ENCODE measurements around the gene ZNF446.
A peak's percentile ranks its signal among the peaks of the same experiment; 100 is the strongest.

The ZNF446 gene

DNA sequence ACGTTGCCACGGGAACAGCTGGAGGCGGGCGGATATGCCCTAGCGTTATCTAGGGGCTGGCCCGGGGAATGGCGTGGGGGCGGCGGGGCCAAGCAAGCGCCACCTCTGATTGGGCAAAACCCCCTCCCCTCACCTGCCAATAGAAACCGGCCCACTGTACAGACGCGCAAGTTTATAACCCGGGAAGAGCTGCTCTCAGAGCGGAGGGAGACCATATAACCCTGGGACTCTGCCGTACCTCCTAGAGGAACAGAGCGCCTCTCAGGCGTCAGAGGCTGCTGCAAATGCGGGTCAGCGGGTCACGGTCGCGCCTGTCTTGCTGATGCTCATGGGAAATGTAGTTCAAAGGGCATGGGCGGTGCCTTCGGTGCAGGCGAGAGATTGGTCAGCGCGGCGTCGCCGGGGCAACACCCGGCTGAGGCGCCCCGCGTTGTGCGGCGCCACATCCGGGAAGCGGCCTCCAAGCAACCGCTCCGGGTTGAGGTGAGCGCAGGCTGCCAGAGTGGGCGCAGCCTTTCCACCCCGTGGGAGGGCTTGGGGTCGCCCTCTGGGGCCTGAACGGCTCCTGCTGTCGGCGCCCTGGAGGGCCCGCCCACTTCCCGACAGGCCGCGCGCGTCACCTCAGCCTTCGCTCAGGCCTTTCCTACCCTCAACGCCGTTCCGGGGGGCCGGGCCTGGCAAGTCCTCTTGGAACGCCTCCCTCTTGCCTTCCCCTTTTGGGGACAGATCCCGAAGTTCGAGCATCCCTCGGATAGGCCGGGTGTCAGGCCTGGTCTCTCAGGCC lies at the start of gene ZNF446:
ZNF446 (plus strand) TSS at position 639 of the 784 bp plus-strand sequence. CDS start 867 bp downstream, outside the sequence.
- ChIA-PET CTCF (interaction anchor here (2.3 kb wide), 1 partner anchor 43 kb away, joined by 7 read pairs; the partner anchor contains the start of gene ZBTB45), POLR2A (interaction anchor here (0.5 to 1.9 kb wide), 6 partner anchors 9 to 812 kb away, joined by 3 to 4 read pairs (median 3); partner anchors contain the start of genes ZBTB45 and ZNF324)
- DNase-seq (ENCODE audit: low read depth, low spot score) = peak; percentile 59
- H3K4me3 ChIP-seq (ENCODE audit: low read depth, low read length) = peak within 1 kb of the TSS; percentile 74
- TF ChIP-seq, protein P1, sequence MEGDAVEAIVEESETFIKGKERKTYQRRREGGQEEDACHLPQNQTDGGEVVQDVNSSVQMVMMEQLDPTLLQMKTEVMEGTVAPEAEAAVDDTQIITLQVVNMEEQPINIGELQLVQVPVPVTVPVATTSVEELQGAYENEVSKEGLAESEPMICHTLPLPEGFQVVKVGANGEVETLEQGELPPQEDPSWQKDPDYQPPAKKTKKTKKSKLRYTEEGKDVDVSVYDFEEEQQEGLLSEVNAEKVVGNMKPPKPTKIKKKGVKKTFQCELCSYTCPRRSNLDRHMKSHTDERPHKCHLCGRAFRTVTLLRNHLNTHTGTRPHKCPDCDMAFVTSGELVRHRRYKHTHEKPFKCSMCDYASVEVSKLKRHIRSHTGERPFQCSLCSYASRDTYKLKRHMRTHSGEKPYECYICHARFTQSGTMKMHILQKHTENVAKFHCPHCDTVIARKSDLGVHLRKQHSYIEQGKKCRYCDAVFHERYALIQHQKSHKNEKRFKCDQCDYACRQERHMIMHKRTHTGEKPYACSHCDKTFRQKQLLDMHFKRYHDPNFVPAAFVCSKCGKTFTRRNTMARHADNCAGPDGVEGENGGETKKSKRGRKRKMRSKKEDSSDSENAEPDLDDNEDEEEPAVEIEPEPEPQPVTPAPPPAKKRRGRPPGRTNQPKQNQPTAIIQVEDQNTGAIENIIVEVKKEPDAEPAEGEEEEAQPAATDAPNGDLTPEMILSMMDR (IDR thresholded peaks at IDR 0.05; ENCODE audit: insufficient read depth, low read length, missing control alignments) = no peak

DNA sequence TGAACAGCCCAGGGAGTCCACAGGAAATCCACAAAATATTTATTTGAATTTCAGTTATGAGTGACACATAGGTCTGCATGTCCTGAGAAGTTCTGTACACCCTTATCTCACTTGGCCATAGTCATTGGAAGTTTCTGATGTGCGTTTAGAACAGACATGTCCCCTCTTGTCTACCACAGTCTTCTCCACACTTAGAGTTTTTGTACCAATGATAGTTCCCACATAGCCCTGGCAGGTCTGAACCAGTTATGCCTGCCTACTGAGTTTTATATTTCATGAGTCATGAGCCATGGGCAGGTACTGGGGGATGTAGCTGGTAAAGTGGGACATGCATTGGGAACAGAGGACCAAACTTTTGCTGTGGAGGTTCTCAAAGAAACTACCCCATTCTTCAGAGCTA lies 47.5 kb upstream of the ZNF446 start:
- no peak for DNase-seq (ENCODE audit: low read depth, low spot score)
- ChIA-PET POLR2A (no interaction called here), CTCF (no interaction called here)

DNA sequence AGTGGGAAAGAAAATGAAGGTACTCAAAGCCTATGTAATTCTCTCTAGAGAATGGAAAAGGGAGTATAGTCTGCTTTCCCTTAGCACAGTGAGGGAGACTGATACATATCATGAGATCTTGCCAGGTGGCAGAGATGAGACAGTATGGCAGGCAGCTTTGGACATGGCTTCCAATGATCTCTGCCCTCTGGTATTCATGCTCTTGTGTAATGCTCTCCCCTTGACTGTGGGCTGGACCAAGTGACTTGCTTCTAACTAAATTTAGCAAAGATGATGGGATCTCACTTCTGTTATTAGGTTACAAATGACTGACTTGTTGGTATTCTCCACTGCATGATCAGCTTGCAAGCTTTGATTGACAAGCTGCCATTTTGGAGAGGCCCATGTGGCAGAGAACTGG lies 46.4 kb upstream of the ZNF446 start:
- no peak for DNase-seq (ENCODE audit: low read depth, low spot score)
- no peak overlapping the region for H3K4me3 ChIP-seq (ENCODE audit: low read depth, low read length)
- ChIA-PET CTCF (interaction anchor here (1.1 kb wide), 1 partner anchor 21 kb away, joined by 3 read pairs; no protein-coding TSS in a partner anchor), POLR2A (interaction anchor here (1.0 kb wide), 1 partner anchor 10 kb away, joined by 3 read pairs; the partner anchor contains the start of gene ZNF132)
- TF ChIP-seq, protein P1 (IDR thresholded peaks at IDR 0.05; ENCODE audit: insufficient read depth, low read length, missing control alignments) = no peak

More for the DNA sequence above, 47.5 kb upstream of the ZNF446 start:
- TF ChIP-seq, protein P1 (IDR thresholded peaks at IDR 0.05; ENCODE audit: insufficient read depth, low read length, missing control alignments) = no peak
- H3K4me3 ChIP-seq (ENCODE audit: low read depth, low read length) = no peak overlapping the region

GRCh38 chr19:58434217-58434616 lies 41.9 kb upstream of the ZNF446 start:
- TF ChIP-seq, protein P1 (IDR thresholded peaks at IDR 0.05; ENCODE audit: insufficient read depth, low read length, missing control alignments) = no peak
- no peak overlapping the region for H3K4me3 ChIP-seq (ENCODE audit: low read depth, low read length)
- CTCF ChIA-PET = interaction anchor here (0.7 kb wide), 2 partner anchors 15 to 20 kb away, joined by 3 read pairs; no protein-coding TSS in a partner anchor
- POLR2A ChIA-PET = no interaction called here
- no peak for DNase-seq (ENCODE audit: low read depth, low spot score)

DNA sequence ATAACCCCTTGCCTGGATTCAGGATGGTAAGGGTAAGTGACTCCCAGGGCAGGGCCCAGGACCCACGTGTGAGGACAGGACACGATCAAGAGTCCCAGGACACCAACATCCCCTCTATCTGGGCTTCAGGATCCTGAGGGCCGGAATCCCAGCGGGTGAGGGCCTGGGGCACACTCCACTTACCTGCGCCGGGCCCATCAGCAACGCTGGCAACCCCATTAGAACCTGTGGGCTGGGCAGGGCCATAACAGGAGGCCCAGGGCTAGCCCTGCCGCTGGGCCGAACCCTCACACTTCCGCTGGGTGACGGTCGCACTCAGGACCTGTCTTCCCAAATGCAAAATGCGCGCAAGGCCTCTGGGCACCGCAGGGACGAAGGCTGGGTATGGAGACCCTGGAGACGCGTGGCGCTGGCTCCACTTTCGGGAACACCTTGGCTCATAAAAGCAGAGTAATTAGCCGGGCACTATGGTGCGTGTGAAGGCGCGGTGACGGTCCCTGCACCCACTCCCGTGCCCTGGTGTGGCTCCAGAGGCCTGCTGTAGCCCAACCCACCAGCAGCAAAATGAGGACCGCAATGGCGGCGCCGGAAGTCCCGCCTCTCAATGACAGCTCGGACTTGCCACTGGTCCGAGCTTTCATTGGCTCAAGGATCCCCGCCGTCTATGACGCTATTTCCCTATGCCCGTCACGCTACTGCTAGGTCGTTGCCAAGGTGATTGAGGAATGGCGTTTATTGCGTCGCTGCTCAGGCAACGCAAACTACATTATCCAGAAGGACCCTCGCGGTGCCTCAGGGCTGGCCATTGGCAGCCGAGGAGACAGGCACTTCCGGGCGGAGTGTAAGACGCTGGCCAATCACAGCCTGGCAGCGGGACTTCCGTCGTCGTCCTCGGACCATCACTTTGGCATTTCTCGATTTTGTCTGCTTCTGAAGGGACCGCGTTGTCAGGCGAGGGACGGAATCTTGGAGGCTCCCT lies 36.3 kb upstream of the ZNF446 start, which contains the start of gene ZNF132:
ZNF132 (minus strand) TSS at position 578 of the 979 bp plus-strand sequence; CDS start at position 246, 332 bp downstream.
- peak within 1 kb of the TSS; percentile 92 for H3K4me3 ChIP-seq (ENCODE audit: low read depth, low read length)
- ChIA-PET CTCF (no interaction called here), POLR2A (interaction anchor here (0.8 to 1.0 kb wide), 5 partner anchors 10 to 79 kb away, joined by 3 to 5 read pairs (median 3); partner anchors contain the start of genes ZBTB45 and ZNF584)
- DNase-seq (ENCODE audit: low read depth, low spot score) = peak; percentile 98
- TF ChIP-seq, protein P1 (IDR thresholded peaks at IDR 0.05; ENCODE audit: insufficient read depth, low read length, missing control alignments) = no peak

All from AG04449 (cell line).